OCI-LY3 (cell line): ENCODE data around the gene IL3.

Experiments used
- H2AFZ ChIP-seq: fragments of 200-600, 300-600 bp; shearing (Covaris generic); 2 replicates; pipeline ENCODE4 v1.6.0; 2014; ENCODE audit warnings: antibody characterized with exemption, low read depth, low read length
- H3K27ac ChIP-seq: fragments of 200-600, 300-600 bp; sonication (generic); 2 replicates; pipeline ENCODE4 v1.5.1; 2014; ENCODE audit warnings: mild to moderate bottlenecking, low read length, moderate library complexity, mixed read lengths
- H3K27me3 ChIP-seq: fragments of 200-600, 300-600 bp; sonication (generic); 2 replicates; pipeline ENCODE4 v1.6.1; 2014; ENCODE audit warnings: low read depth, low read length, mixed read lengths
- H3K36me3 ChIP-seq: fragments of 200-600, 300-600 bp; sonication (generic); replicated peaks from 2 replicates; pipeline ENCODE3; 2014; ENCODE audit warnings: low read depth, low read length, mixed read lengths
- H3K4me1 ChIP-seq: fragments of 300-600, 200-600 bp; sonication (generic); 2 replicates; pipeline ENCODE4 v1.6.1; 2014; ENCODE audit warnings: low read length, mixed read lengths
- H3K4me2 ChIP-seq: fragments of 200-600, 300-600 bp; sonication (generic); 2 replicates; pipeline ENCODE4 v1.6.1; 2014; ENCODE audit warnings: low read length, mixed read lengths
- H3K4me3 ChIP-seq: fragments of 300-600, 200-600 bp; sonication (generic); 2 replicates; pipeline ENCODE4 v1.5.1; 2014; ENCODE audit warnings: antibody characterized with exemption, mild to moderate bottlenecking, low read length, moderate library complexity
- H3K79me2 ChIP-seq: fragments of 300-600, 200-600 bp; shearing (Covaris generic); 2 replicates; pipeline ENCODE4 v1.6.1; 2014; ENCODE audit warnings: mild to moderate bottlenecking, low read length, mixed read lengths
- H3K9ac ChIP-seq: fragments of 300-600, 200-600 bp; shearing (Covaris generic); 2 replicates; pipeline ENCODE4 v1.6.0; 2014; ENCODE audit warnings: mild to moderate bottlenecking, low read length, moderate library complexity
- H3K9me3 ChIP-seq: fragments of 200-600, 300-600 bp; shearing (Covaris generic); 2 replicates; pipeline ENCODE4 v1.6.1; 2014; ENCODE audit warnings: low read length, mixed read lengths; ENCODE audit not compliant: insufficient read depth
- H4K20me1 ChIP-seq: fragments of 200-600, 300-600 bp; sonication (generic); 2 replicates; pipeline ENCODE4 v1.6.1; 2016; ENCODE audit warnings: low read length, mixed read lengths; ENCODE audit not compliant: insufficient read depth
- CTCF ChIP-seq: fragments of 200-600, 300-600 bp; sonication (generic); IDR thresholded peaks from 2 replicates; pipeline ENCODE4 v1.5.1; 2014; ENCODE audit warnings: antibody characterized with exemption, low read length, low read depth
- EZH2phosphoT487 ChIP-seq: fragments of 200-600 bp; shearing (Covaris generic); IDR thresholded peaks from 2 replicates; pipeline ENCODE4 v1.6.1; 2018; ENCODE audit warnings: antibody characterized with exemption, mixed run types, low read depth

Gene IL3

DNA sequence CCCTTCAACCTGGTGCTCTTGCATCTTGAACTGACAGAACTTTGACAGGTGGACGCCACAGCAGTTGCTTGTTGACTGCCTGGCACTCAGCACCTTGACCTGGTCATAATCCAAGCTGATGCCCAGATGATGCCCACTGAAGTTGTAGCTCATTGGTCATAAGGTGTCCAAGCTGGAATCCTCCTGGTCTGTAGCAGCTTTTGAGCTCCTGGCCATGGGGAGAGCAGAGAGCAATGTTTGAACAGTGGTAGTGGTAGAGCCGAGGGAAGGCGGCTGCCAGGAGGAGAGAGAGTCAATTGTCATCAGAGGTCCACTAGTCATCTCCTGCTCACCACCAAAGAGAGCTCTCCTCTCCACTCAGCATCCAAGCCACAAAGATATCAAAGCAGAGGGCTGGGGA lies 36.4 kb downstream of the IL3 start:
- TF ChIP-seq CTCF (no peak), EZH2phosphoT487 (no peak)
- no peaks in the 10 kb centered on the region for H4K20me1 ChIP-seq
- H3K79me2 ChIP-seq: no peaks in the 10 kb centered on the region
- H3K27me3 ChIP-seq: peaks cover 14% of the 10 kb centered on the region
- no peaks in the 10 kb centered on the region for H3K36me3 ChIP-seq
- H3K4me1 ChIP-seq: peaks cover 78% of the 10 kb centered on the region
- no peak overlapping the region for H3K9ac ChIP-seq
- H3K4me2 ChIP-seq: no peak overlapping the region
- no peaks in the 10 kb centered on the region for H3K9me3 ChIP-seq
- no peak overlapping the region for H3K4me3 ChIP-seq
- H3K27ac ChIP-seq: no peak overlapping the region
- H2AFZ ChIP-seq: no peak overlapping the region

GRCh38 chr5:132098151-132098594 lies 37.7 kb downstream of the IL3 start:
- no peak overlapping the region for H3K4me3 ChIP-seq
- H3K9ac ChIP-seq: peak overlapping the region; percentile 36; the same call in 1 of the 2 replicates
- H3K79me2 ChIP-seq: no peaks in the 10 kb centered on the region
- no peaks in the 10 kb centered on the region for H3K36me3 ChIP-seq
- H3K4me1 ChIP-seq: peaks cover 91% of the 10 kb centered on the region
- H4K20me1 ChIP-seq: no peaks in the 10 kb centered on the region
- TF ChIP-seq EZH2phosphoT487 (no peak), CTCF (no peak)
- peak overlapping the region; percentile 81 for H3K4me2 ChIP-seq
- peak overlapping the region; percentile 85; the same call in 1 of the 2 replicates for H3K27ac ChIP-seq
- peaks cover 10% of the 10 kb centered on the region for H3K27me3 ChIP-seq
- H2AFZ ChIP-seq: no peak overlapping the region
- no peaks in the 10 kb centered on the region for H3K9me3 ChIP-seq

GRCh38 chr5:132098621-132099020 lies 38.2 kb downstream of the IL3 start:
- Histone ChIP-seq H3K4me1 (peaks cover 95% of the 10 kb centered on the region), H3K4me2 (peak overlapping the region; percentile 81), H3K9me3 (no peaks in the 10 kb centered on the region), H3K36me3 (no peaks in the 10 kb centered on the region), H4K20me1 (no peaks in the 10 kb centered on the region), H2AFZ (no peak overlapping the region), H3K27me3 (peaks cover 10% of the 10 kb centered on the region), H3K79me2 (no peaks in the 10 kb centered on the region), H3K9ac (peak overlapping the region; percentile 36; the same call in 1 of the 2 replicates), H3K4me3 (peak overlapping the region; percentile 44), H3K27ac (peak overlapping the region; percentile 85)
- TF ChIP-seq CTCF (no peak), EZH2phosphoT487 (no peak)

DNA sequence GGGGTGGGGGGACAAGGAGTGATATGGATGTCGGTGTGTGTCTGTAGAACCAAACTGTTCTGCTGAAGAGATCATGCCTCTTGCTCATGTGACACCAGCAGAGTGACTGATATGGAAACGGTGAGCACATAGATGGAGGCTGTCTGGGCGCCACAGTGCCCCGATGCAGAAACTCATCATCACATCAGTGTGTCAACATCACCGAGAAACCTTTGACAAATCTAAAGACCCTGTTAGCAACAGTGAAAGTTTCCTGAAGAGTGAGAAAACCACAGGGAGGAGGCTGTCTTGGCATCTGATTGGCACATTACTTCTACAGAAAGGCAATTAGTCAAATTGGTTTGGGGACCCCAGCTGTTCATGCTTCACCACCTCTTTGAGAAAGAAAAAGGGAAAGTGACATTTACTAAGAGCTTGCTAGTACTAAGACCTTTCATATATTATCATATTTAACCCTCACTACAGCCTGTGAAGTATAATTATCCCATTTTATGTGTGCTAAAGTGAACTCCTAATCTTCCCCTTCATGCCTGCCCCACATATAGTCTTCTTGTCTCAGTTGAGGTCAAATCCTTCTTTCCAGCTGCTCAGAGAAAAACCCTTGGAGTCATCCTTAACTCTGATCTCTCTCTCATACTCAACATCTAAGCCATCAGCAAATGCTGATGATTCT lies 38.8 kb downstream of the IL3 start:
- H3K27ac ChIP-seq: peak overlapping the region; percentile 85
- no peaks in the 10 kb centered on the region for H3K36me3 ChIP-seq
- H3K9me3 ChIP-seq: no peaks in the 10 kb centered on the region
- H3K27me3 ChIP-seq: peaks cover 4% of the 10 kb centered on the region
- TF ChIP-seq CTCF (no peak), EZH2phosphoT487 (peak; percentile 66; the same call in 1 of the 2 replicates)
- peak overlapping the region; percentile 44 for H3K4me3 ChIP-seq
- peaks cover 96% of the 10 kb centered on the region for H3K4me1 ChIP-seq
- peak overlapping the region; percentile 81 for H3K4me2 ChIP-seq
- no peaks in the 10 kb centered on the region for H4K20me1 ChIP-seq
- no peak overlapping the region for H2AFZ ChIP-seq
- peak overlapping the region; percentile 43; the same call in 1 of the 2 replicates for H3K9ac ChIP-seq
- no peaks in the 10 kb centered on the region for H3K79me2 ChIP-seq
